GM12891 (cell line): ENCODE data around the gene ICAM4.

Source experiments
- POLR2A ChIP-seq: IDR thresholded peaks from 2 replicates; pipeline ENCODE4 v1.6.1; 2011; ENCODE audit warnings: low read depth, low read length, control low read depth
- POLR2AphosphoS5 ChIP-seq: IDR thresholded peaks from 2 replicates; pipeline ENCODE4 v1.6.1; 2011; ENCODE audit warnings: low read depth, low read length, control low read depth
- POU2F2 ChIP-seq: IDR thresholded peaks from 2 replicates; pipeline ENCODE4 v1.6.1; 2011; ENCODE audit warnings: low read depth, mild to moderate bottlenecking, control low read depth, low read length, moderate library complexity
- SPI1 ChIP-seq: IDR thresholded peaks from 2 replicates; pipeline ENCODE4 v1.6.1; 2011; ENCODE audit warnings: low read depth, low read length, control low read depth
- TAF1 ChIP-seq: IDR thresholded peaks from 2 replicates; pipeline ENCODE4 v1.6.1; 2011; ENCODE audit warnings: low read depth, low read length, control low read depth

GRCh38 chr19:10258080-10258710 lies 28.6 kb upstream of the ICAM4 start:
- TF ChIP-seq POU2F2 (no peak), POLR2AphosphoS5 (no peak), POLR2A (no peak), SPI1 (no peak), TAF1 (no peak)
